ENCODE measurements around the gene FAM83B. TPM values are rescaled to one million over a fixed set of nuclear protein-coding genes. Genes with fewer than 3 reads are reported as not detected.

The FAM83B gene
- total and polyA plus RNA-seq, 10 of the 15 experiments (the other 5 are each of a cell fraction or from before 2014, with no cell fraction given): 0.05 TPM; not detected in 9

DNA sequence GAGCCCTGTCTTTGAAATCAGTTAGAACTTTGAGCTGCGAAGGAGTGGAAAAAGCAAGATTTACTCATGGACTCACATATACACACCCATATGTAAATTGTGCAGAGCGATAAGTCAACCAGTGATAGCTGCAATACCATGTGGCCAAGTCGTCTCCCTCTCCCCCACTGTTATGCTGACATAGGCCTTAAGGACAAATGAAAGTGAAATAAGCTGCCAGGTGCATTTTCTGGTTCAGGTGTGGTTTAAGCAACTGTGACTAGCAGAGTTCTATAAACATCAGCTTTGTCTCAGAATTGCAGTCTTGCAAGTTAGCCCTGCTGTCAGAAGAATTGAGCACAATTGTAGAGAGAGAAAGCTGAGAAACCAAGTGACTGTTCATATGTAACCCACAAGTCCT lies 9.6 kb downstream of the FAM83B start (continued):
- TF ChIP-seq, protein P1, sequence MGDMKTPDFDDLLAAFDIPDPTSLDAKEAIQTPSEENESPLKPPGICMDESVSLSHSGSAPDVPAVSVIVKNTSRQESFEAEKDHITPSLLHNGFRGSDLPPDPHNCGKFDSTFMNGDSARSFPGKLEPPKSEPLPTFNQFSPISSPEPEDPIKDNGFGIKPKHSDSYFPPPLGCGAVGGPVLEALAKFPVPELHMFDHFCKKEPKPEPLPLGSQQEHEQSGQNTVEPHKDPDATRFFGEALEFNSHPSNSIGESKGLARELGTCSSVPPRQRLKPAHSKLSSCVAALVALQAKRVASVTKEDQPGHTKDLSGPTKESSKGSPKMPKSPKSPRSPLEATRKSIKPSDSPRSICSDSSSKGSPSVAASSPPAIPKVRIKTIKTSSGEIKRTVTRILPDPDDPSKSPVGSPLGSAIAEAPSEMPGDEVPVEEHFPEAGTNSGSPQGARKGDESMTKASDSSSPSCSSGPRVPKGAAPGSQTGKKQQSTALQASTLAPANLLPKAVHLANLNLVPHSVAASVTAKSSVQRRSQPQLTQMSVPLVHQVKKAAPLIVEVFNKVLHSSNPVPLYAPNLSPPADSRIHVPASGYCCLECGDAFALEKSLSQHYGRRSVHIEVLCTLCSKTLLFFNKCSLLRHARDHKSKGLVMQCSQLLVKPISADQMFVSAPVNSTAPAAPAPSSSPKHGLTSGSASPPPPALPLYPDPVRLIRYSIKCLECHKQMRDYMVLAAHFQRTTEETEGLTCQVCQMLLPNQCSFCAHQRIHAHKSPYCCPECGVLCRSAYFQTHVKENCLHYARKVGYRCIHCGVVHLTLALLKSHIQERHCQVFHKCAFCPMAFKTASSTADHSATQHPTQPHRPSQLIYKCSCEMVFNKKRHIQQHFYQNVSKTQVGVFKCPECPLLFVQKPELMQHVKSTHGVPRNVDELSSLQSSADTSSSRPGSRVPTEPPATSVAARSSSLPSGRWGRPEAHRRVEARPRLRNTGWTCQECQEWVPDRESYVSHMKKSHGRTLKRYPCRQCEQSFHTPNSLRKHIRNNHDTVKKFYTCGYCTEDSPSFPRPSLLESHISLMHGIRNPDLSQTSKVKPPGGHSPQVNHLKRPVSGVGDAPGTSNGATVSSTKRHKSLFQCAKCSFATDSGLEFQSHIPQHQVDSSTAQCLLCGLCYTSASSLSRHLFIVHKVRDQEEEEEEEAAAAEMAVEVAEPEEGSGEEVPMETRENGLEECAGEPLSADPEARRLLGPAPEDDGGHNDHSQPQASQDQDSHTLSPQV (IDR thresholded peaks at IDR 0.05): no peak
- TF ChIP-seq STAT1 (conservative IDR thresholded peaks at IDR 0.05) (no peak), BHLHE40 (IDR thresholded peaks at IDR 0.05; ENCODE audit: borderline replicate concordance in 1 of 2, low read depth in 2 of 2, low read length in 1 of 2) (no peak), PML (IDR thresholded peaks at IDR 0.05; ENCODE audit: low read length) (no peak), NR2F1 (conservative IDR thresholded peaks at IDR 0.05) (no peak), EED (IDR thresholded peaks at IDR 0.05; ENCODE audit: low read depth) (no peak), MXI1 (IDR thresholded peaks at IDR 0.05; ENCODE audit: low read depth, low read length) (no peak)
- TF ChIP-seq, protein P2, sequence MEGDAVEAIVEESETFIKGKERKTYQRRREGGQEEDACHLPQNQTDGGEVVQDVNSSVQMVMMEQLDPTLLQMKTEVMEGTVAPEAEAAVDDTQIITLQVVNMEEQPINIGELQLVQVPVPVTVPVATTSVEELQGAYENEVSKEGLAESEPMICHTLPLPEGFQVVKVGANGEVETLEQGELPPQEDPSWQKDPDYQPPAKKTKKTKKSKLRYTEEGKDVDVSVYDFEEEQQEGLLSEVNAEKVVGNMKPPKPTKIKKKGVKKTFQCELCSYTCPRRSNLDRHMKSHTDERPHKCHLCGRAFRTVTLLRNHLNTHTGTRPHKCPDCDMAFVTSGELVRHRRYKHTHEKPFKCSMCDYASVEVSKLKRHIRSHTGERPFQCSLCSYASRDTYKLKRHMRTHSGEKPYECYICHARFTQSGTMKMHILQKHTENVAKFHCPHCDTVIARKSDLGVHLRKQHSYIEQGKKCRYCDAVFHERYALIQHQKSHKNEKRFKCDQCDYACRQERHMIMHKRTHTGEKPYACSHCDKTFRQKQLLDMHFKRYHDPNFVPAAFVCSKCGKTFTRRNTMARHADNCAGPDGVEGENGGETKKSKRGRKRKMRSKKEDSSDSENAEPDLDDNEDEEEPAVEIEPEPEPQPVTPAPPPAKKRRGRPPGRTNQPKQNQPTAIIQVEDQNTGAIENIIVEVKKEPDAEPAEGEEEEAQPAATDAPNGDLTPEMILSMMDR (IDR thresholded peaks at IDR 0.05 in 2 of 3, conservative IDR thresholded peaks at IDR 0.05 in 1 of 3; ENCODE audit: control insufficient read depth in 2 of 3, extremely low read depth in 1 of 3, insufficient read depth in 1 of 3, low read depth in 3 of 3, low read length in 3 of 3): no peak
- TF ChIP-seq, protein P3, sequence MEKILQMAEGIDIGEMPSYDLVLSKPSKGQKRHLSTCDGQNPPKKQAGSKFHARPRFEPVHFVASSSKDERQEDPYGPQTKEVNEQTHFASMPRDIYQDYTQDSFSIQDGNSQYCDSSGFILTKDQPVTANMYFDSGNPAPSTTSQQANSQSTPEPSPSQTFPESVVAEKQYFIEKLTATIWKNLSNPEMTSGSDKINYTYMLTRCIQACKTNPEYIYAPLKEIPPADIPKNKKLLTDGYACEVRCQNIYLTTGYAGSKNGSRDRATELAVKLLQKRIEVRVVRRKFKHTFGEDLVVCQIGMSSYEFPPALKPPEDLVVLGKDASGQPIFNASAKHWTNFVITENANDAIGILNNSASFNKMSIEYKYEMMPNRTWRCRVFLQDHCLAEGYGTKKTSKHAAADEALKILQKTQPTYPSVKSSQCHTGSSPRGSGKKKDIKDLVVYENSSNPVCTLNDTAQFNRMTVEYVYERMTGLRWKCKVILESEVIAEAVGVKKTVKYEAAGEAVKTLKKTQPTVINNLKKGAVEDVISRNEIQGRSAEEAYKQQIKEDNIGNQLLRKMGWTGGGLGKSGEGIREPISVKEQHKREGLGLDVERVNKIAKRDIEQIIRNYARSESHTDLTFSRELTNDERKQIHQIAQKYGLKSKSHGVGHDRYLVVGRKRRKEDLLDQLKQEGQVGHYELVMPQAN (conservative IDR thresholded peaks at IDR 0.05): no peak

Measured in GM12878 (cell line).